GM18498 (cell line): ENCODE measurements around the gene SLC27A2.
"Not testable (repeated sequence)": the region's sequence is repeated elsewhere in the genome, so short reads cannot be mapped to it uniquely, and the experiment has no call there.

Experiments
- ATAC-seq: cut with Tn5 transposase; IDR thresholded peaks from one replicate; pipeline ENCODE4 v1.9.1; 2021; ENCODE audit warnings: mild to moderate bottlenecking, moderate library complexity; ENCODE audit not compliant: unreplicated experiment

SLC27A2 gene

DNA sequence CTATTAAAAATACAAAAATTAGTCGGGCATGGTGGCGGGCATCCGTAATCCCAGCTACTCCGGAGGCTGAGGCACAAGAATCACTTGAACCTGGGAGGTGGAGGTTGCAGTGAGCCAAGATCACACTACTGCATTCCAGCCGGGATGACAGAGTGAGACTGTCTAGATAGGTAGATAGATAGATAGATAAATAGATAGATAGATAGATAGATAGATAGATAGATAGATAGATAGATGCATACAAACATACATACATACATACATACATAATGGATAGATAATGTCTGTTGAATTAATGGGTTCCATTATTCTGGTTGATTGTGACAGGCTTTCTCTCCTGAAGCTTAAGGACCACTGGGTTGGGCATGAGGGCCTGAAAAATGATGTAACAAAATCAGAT is 6.8 kb downstream of the SLC27A2 start:
- not testable (repeated sequence) for ATAC-seq

DNA sequence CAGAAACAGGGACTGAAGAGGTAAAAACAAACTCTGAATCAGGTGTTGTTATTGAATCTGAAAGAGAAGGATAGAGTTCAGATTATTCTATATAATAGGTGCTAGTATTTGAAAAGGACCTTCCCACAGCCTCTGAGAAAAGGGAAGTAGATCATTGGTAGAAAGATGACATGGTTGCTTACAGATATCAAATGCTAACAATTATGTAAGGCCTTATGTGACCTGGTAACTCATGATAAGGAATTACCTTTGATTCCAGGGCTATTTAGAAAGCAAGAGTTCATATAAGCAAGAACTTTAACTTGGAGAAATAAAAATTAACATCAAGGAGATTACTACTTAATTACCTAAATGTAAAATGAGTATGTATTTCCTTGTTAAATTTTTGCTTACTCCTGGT is 7.6 kb downstream of the SLC27A2 start:
- no peak for ATAC-seq

DNA sequence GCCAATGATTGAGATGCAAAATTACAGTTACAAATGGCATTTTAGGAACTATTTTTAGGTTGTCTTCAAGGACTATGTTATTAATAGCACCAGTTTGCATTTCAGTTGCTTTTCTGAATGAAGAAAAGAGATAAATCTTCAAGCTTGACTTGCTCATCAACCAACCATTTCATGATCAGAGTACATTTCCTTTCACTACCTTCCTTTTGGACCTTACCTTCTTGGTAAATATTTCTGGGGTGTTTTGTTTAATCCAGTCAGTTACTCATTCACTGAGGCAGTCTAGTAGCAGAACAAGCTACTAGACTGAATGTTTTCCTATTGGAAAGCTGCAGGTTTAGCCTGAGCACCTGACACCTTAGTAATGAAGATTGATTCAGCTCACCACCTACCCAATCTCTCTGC is 8.2 kb downstream of the SLC27A2 start:
- no peak for ATAC-seq

DNA sequence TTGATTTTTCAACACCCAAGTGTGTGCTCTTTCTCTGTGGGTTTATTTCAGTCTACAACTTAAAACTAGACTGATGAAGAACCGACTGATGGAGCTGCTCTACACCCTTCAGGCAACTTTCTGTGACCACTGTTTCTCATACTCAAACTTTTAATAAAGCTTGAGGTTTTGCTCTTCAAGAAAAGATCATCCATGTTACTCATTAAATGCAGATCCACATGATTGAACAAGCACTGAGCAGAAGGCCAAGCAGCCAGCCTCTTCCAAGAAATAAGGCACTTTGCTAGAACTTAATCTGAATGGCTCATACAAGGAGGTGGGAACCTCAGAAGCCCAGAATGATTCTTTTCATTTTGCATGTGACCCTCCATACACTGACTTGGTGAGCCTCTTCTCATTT is 8.7 kb downstream of the SLC27A2 start:
- peak; percentile 57 for ATAC-seq

DNA sequence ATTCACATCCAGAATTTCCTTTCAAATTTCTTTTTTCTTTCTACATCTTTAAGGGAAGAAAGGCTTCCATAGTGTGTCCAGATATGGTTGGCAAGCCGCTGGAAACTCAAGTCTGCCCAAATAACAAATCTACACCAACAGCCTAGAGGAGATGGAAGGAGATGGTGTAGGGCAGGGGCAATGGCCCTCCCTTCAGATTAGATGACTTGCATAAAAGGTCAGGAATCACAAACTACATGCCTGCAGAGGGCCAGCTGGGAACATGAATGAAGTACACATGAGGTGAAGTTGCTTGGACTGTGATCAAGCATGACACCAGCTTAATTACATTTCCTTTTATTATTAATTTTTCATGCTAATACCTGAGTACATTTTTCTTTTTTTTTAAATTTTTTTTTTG is 10.2 kb downstream of the SLC27A2 start:
- ATAC-seq = no peak

DNA sequence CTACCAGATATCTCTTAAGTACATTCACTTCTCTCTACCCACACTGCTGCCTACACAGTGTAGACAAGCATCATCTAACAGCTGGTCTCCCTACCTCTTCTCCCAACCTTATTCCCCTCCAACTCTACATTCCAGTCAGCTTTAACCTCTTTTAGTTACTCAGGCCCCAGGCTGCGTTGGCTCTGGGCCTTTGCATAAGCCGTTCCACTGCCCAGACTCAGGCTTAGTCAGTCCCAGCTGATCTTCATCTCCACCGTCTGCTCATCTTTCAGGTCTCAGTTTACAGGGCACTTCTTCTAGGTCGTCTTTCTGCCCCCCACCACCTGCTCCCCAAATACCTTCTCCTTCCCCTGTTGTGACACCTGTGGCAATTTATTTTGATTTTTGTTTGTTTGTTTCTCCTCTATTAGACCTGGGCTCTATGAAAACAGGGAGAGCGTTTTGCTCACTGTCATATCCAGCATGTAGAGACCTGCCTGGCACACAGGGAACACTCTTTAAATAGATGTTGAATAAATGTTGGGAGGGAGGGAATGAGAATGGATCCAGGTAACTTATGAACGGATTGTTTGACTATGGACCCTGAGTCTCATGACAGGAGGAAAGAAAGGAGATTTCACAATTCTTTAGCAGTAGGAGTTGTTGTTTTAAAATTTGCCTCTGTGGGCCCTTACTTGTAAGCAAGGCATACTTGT is 11.1 kb downstream of the SLC27A2 start:
- ATAC-seq = no peak

DNA sequence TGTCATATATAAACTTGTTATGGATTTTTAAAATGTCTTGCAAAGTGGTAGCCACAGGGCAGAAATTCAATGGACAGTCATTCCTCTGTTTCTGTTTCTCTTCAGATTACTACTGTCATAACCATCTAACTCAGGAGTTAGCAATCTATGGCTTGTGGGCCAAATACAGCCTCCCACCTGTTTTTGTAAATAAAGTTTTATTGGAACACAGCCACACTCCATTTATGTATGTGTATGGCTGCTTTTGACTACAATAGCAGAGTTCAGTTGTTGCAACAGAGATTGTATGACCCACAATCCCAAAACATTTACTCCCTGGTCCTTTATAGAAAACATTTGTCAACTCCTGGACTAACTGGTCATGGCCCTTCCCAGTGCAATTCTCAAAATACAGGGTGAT is 20.0 kb downstream of the SLC27A2 start:
- no peak for ATAC-seq

DNA sequence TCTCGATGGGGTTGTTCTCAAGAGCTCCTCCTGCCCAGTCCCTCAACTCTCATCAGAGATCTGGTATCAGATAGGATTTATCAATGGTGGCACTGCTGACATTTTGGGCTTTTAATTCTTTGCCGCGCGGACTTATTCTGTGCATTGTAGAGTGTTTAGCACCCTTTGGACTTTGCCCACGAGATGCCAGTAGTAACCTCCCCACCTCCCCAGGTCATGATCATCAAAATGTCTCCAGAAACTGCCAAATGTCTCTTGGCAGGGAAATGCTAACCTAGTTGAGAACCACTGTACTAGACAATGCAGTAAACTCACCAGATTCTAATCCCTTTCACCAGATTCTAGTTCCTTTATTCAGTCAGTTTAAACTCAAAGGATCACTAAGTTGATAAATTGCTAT is 24.0 kb downstream of the SLC27A2 start:
- no peak for ATAC-seq

DNA sequence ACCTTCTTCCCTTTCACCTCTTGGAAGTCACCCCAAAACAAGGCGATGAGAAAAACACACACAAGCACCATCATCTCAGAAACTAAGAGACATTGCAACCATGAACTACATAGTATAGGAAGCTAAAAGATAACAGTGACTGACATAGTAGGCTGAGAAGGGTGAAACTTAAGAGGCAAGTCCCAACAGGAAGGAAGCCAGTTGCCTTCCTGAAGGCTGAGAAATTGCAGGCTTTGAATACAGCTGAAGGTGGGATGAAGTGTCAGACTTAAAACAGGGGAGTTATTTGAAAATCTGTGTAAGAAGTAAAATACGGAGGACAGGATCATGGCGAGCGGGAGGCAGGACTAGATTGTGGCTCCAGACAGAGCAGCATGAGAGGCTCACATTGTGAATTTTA is 27.8 kb downstream of the SLC27A2 start:
- ATAC-seq = no peak

DNA sequence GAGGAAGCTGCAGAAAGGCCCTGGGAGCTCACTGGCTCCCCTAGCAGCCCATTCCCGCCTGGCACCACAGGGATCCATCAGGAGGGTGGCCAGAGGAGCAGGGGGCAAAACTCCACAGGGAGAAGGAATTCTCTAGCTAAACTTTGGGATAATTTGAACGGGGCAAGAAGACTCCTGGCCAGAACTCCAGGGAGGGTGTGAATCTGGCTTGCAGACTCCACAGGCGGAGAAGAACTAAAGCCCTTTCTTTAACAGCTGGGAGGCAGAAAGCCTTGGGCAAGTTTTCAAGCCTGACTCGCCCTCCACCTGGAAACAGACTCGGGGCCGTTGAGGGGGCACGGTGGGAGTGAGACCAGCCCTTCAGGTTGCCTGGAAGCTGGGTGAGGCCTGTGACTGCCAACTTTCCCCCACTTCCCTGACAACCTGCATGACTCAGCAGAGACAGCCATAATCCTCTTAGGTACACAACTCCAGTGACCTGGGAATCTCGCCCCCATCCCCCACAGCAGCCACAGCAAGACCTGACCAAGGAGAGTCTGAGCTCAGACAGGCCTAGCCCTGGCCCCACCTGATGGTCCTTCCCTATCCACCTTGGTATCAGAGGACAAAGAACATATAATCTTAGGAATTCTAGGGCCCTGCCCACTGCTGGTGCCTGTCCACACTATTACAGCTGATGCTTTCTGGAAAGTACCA is 28.6 kb downstream of the SLC27A2 start:
- ATAC-seq = no peak

DNA sequence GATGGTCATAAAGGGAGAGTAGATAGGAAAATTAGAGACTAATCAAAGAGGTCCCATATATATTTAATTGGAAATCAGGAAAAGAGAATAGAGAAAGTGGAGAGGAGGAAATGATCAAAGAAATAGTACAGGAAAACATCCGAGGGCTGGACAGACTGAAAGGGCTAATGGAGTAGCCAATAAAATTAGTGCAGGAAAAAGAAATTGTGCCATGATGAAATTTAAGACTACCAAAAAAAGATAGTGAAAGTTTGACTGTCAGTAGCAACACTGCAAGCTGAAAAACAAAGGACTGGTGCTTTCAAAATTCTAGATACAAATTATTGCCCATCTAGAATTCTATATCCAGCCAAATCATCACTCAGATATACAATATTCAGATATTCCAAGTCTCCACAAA is 36.3 kb downstream of the SLC27A2 start:
- ATAC-seq = no peak

DNA sequence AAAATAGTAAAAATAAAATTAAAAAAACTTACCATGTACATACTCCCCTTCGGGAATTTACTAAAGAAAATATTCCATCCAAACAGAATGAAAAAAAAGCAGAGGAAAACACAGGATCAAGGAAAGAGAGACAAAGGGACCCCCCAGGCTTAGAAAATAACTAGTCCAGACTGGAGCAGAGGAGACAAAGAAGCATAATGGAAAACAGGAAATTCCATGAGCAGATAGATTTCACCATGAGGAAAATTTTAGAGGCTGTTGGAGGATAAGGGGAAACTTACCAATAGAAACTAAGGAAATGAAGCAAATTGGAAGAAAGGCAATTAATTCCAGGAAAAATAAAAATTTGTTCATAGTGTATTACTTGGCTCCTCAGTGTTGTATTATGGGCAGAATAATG is 36.7 kb downstream of the SLC27A2 start:
- no peak for ATAC-seq

DNA sequence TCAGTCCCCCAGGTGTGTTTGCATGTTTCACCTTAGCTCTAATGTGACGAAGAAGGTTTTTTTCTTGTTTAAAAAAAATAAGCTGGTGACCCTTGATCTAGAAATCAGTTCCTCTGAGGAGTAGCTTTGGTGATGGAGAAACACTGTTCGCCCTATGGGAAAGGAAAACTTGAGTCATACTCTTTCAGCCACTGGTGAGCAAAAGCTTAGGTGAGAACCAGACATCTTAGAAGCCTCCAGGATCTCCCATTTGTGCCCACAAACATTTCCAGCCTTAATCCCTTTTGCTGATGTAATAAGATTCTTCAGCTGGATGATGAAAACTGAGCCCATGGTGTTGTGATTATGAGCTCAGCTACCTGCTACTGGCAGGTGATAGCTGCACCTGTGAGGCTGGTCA is 37.8 kb downstream of the SLC27A2 start:
- ATAC-seq = no peak

DNA sequence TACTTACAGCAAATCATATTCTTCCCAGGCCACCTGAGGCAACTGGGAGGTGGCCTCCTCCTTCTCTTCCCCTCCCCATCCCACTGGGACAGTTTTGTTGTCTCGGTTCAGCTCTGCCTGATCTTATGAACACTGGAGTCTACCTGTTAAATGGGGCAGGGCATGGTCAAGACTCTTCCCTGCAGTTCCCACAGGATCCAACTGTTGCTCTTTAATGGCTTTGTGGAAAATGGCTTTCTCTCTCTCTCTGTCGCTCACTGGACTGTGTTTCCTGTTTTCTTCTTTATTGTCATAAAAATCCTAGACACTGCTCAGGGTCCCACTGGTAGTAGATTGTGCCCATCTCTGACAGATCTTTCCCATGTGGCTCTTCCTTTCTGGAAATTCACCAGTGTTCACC is 40.2 kb downstream of the SLC27A2 start:
- ATAC-seq = no peak

DNA sequence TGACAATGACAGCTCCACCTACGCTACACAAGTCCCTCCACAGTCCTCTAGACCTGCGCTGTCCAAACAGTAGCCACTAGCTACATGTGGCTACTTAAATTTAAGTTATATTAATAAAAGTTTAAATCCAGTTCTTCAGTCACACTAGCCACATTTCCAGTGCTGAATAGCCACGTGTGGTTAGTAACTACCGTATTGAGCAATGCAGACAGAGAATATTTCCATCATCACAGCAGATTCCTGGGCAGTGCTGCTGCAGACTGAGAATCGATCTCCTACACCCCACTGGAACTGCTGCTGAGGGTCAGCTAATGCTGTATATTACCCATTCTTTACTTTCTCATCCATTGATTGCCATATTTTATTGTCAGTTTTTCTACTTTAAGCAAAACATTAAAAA is 42.6 kb downstream of the SLC27A2 start:
- no peak for ATAC-seq

DNA sequence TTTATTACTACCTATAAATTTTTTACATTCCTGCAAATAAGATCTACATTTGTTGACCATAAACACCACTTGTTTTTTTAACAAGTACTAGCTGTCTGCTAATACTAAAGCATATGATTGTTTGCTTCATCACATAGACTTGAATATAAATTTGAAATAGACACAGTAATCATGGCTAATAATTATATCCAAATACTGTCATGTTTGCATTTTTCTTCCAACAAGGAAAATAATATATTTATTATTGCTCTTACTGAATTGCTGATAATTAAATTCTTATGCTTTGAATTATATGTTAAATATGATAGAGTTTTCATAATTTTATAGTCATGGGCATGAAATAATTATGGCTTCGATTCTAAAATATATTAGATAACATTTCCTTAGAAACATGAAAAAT is 43.1 kb downstream of the SLC27A2 start:
- no peak for ATAC-seq

DNA sequence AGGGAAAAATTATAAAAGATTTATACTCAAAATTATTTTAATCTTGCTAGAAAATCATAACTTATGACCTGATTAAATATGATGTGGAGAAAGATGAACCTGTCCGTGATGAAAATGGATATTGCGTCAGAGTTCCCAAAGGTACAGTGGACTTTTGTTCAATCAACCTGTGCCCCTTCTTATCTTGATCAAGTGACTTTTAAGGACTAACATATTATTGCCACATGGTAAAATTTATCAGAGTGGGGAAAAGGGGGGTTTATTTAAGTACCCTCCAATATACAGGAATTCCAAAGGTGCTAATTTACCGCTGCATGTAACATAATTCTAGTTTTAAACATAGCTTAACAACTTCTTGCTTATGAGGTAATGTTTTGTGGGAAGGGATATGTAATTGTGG is 43.9 kb downstream of the SLC27A2 start:
- ATAC-seq = no peak

DNA sequence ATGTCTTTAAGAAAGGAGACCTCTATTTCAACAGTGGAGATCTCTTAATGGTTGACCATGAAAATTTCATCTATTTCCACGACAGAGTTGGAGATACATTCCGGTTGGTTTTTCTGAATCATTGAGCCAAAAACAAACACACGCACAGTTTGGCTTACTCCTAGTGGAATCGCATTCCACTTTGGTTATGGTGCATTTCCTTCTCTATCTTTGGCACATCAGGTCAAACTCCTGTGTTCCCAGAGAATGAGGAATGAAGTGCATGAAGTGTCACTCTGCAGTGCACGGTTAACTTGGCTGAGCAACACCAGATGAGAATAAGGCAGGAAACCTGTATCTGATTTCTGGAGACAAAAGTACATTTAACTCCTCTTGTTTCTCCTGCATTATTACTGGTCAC is 45.1 kb downstream of the SLC27A2 start:
- no peak for ATAC-seq

DNA sequence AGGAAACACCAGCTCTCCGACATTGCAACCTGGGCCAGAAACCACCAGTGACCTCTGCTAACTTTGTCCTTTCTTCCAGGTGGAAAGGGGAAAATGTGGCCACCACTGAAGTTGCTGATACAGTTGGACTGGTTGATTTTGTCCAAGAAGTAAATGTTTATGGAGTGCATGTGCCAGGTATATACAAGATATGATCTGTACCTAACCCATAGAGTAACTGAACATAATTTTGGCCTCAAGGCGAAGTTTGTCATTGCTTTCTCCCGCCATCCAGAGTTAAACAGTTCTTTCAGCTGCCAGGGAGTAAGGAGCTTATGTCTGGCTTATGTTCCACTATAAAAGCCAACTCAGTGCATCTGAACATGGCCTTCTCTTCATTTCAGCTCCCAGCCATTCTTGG is 46.9 kb downstream of the SLC27A2 start:
- no peak for ATAC-seq

DNA sequence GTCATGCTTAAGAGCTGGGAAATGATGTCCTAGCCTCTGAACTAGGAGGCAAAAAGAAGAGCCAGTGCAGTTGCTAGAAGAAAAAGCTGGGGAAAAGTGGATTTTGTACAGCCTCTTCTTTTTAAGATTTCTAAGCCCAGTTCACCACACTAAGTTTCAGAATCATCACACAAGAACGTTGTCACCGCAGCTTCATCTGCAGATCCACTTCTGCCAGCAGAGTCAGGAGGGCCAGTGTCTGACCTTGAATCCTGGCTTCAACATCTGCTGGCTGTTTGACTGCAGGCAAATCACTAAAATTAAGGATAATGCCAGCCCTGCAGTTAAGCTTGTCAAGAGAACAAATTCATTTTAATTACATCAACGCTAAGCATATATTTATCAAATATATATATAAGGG is 47.3 kb downstream of the SLC27A2 start:
- ATAC-seq = no peak

DNA sequence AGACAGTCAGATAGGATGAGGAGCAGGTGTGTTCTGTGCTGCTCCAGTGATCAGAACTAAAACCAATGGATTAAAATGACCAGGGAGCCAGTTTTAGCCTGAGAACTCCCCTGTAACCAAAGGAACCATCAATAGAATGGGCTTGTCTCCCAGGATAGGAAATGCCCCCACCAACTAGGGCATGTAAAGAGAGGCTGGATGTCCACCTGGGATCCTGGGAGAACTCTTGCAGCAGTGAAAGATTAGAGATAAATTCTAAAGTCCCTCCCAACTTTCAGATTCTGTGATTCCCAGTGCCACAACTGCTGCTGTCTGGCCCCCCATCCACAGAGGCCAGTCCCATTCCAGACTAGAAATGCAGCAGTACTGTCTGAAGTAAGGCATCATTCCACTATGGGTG is 49.8 kb downstream of the SLC27A2 start:
- ATAC-seq = no peak

DNA sequence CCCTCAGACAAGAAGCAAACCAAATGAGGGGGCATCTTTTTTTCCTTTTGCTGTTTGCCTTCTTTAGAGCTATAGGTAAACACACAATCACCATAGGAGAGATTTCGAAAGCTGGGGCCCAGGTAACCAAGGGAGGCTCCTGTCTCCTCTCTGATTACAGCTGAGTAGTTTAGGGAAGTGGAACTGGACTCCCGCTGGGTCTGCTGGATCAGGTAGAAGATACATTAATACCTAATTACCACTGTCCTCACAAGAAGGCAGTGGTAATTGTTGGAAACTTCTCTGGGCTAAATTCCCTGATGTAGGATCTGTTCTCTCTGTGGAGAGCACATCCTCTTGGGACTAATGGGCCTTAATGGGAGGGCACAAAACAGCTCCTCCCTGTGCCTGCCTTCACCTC is 50.8 kb downstream of the SLC27A2 start:
- no peak for ATAC-seq

DNA sequence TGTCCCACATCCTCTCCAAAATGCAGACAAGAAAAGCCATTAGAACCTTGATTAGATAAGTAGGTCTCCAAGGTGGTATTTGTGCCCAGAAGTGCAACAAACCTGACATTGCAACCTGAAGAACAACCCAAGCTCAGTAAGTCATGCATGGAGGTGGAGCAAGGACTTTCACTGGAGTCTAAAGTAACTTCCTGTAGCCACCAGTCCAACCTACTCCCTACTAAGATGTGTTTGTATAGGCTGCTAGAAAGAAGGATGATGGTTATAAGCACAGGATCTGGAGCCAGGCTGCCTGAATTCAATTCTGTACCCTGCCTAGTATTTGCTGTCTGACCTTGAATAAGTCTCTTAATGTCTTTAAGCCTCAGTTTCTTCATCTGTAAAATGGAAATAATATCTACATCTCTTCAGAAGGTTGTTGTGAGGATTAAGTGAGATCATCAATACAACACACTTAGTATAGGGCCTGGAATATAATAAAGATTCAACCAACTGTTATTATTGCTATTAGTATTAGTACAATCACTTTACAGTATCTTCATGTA is 51.3 kb downstream of the SLC27A2 start:
- ATAC-seq = no peak
